NB4 (cell line): ENCODE data around the gene CDC23.

Experiments used
- CTCF ChIP-seq: IDR thresholded peaks from one replicate; pipeline ENCODE4 v1.5.1; 2012; ENCODE audit warnings: low read depth, low read length
- MAX ChIP-seq: IDR thresholded peaks from 2 replicates; pipeline ENCODE4 v1.6.1; 2011; ENCODE audit warnings: low read depth, low read length
- POLR2A ChIP-seq: IDR thresholded peaks from 2 replicates; pipeline ENCODE4 v1.6.1; 2011; ENCODE audit warnings: mild to moderate bottlenecking; ENCODE audit not compliant: insufficient read length; ENCODE audit errors: extremely low read depth

DNA sequence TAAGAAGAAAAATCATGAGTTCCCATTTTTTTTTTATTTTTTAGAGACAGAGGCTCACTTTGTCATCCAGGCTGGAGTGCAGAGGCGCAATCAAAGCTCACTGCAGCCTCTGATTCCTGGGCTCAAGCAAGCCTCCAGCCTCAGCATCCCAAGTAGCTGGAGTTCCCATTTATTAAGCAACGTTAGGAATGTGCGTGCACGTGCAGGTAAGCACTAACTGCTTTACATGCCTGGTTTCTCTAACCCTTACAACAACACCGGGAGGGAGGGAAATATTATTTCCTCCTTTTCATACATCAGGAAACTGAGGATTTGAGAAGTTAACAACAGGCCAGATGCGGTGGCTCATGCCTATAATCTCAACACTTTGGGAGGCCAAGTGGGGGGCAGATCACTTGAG lies 16.3 kb upstream of the CDC23 start:
- TF ChIP-seq CTCF: no peak
- no peak for TF ChIP-seq MAX
- no peak for TF ChIP-seq POLR2A
